ENCODE data around the gene NKD1. TPM values are rescaled to one million over a fixed set of nuclear protein-coding genes. Genes with fewer than 3 reads are reported as not detected.
A peak's percentile ranks its signal among the peaks of the same experiment; 100 is the strongest.

The NKD1 gene
- total and polyA plus RNA-seq, 5 donors: 0.68 to 3.2 (median 1.6) TPM

DNA sequence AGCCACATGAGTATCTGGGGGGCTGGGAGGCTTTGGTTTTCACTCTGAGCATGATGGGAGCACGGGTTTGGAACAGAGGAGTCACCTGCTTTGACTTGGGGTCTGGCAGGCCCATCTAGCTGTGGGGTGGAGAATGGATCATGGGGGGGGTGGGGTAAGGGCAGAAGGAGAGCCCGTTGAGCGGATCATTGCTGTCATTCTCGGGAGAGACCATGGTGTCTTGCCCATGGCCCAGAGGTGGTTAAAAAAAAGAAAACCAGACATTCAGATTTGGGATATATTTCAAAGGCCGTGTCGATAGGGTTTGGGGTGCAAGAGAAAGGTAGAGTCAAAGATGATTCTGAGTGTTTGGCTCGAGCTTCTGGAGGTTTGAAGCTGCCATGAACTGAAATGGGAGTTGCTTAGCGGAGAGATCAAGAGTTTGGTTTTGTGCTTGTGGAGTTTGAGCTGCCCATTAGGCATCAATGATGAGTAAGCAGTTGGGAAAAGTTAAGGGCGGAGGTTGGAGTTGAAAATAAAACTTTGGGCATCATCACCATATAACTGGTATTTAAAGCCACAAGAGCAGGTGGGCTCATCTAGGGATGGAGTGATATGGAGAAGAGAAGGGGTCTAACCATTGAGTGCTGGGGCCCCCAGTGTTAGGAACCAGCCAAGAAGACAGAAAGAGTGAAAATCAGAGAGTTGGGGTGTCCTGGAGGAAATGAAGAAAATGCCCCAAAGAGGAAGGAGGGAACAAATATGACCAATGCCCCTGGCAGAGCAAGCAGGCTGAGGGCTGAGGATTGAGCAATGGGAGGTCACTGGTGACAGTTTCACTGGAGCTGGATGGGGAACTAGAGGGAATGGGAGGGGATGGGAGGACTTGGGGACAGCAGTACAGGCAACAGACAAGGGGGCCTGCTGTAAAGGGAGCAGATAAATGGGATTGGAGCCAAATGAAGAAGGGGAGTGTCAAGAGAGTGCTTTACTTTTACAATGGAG lies 147.1 kb downstream of the NKD1 start:
- WGBS: 95% methylated on average over 9 of the region's 9 CpGs
- peak; percentile 16 to 29 for ATAC-seq
- DNase-seq: peak in 2 of 3 donors; percentile 71 to 77
- intact Hi-C loops (cut with DNase I): no loop called here
- H3K9me3 ChIP-seq (ENCODE audit: control insufficient read depth, low read length): no peaks in the 10 kb centered on the region
- no peak overlapping the region for H3K4me3 ChIP-seq (ENCODE audit: low read length)
- no peak overlapping the region for H3K27ac ChIP-seq (ENCODE audit: low read length)
- H3K4me1 ChIP-seq (ENCODE audit: control insufficient read depth, insufficient read depth, low read length): peaks cover 12% of the 10 kb centered on the region
- no peaks in the 10 kb centered on the region for H3K27me3 ChIP-seq (ENCODE audit: control insufficient read depth, insufficient read depth)

- peaks cover 12% of the 10 kb centered on the region for H3K4me1 ChIP-seq (ENCODE audit: control insufficient read depth, insufficient read depth, low read length)
- WGBS: 54% methylated on average over 5 of the region's 5 CpGs
- DNase-seq (no peak), ATAC-seq (no peak)
- H3K9me3 ChIP-seq (ENCODE audit: control insufficient read depth, low read length): no peaks in the 10 kb centered on the region
- H3K4me3 ChIP-seq (ENCODE audit: low read length): no peak overlapping the region
- intact Hi-C loops (cut with DNase I): no loop called here
- no peaks in the 10 kb centered on the region for H3K27me3 ChIP-seq (ENCODE audit: control insufficient read depth, insufficient read depth)
- peak overlapping the region; percentile 2 for H3K27ac ChIP-seq (ENCODE audit: low read length)
Observed at GRCh38 chr16:50696126-50696525, 147.9 kb downstream of the NKD1 start.

DNA sequence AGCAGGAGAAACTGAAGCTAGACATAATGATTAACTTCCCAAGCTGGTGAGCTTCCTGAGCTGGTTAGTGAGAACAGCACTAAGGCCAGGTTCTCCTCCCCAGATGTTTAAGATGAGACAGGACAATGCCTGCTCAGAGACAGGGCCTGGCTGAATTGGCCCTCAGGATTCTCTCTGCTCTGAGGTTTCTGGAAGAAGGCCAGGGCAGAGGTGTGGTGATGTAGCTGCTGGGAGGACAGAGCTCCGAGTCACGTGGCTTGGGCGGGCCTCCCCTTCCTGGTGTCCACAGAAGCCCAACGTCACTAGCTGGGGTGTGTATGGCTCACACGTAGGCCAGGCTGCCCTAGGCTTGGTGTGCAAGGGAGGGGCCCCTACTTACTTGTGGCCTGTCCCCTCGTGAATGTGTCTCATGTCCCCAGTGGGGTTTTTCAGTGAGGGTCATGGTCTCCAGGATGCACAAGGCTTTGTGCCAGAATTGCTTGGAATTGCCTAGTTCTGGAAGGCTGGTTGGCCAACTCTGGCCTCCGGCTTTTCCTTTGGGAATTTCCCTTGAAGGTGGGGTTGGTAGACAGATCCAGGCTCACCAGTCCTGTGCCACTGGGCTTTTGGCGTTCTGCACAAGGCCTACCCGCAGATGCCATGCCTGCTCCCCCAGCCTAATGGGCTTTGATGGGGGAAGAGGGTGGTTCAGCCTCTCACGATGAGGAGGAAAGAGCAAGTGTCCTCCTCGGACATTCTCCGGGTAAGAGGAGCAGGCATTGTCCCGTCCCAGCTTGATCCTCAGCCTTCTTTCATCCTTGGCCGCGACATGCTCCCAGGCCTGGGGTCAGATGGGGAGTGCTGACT lies 148.6 kb downstream of the NKD1 start:
- WGBS: 55% methylated on average over 15 of the region's 15 CpGs
- DNase-seq: peak; percentile 84 to 92 (median 89)
- intact Hi-C loops (cut with DNase I): no loop called here
- Histone ChIP-seq H3K27me3 (ENCODE audit: control insufficient read depth, insufficient read depth) (no peaks in the 10 kb centered on the region), H3K27ac (ENCODE audit: low read length) (peak overlapping the region; percentile 28), H3K4me3 (ENCODE audit: low read length) (no peak overlapping the region), H3K9me3 (ENCODE audit: control insufficient read depth, low read length) (no peaks in the 10 kb centered on the region), H3K4me1 (ENCODE audit: control insufficient read depth, insufficient read depth, low read length) (peaks cover 12% of the 10 kb centered on the region)
- ATAC-seq: peak; percentile 70 to 87

- peak overlapping the region; percentile 28 for H3K27ac ChIP-seq (ENCODE audit: low read length)
- peaks cover 12% of the 10 kb centered on the region for H3K4me1 ChIP-seq (ENCODE audit: control insufficient read depth, insufficient read depth, low read length)
- no peak for ATAC-seq
- intact Hi-C loops (cut with DNase I): no loop called here
- no peak for DNase-seq
- H3K4me3 ChIP-seq (ENCODE audit: low read length): no peak overlapping the region
- H3K9me3 ChIP-seq (ENCODE audit: control insufficient read depth, low read length): no peaks in the 10 kb centered on the region
- H3K27me3 ChIP-seq (ENCODE audit: control insufficient read depth, insufficient read depth): no peaks in the 10 kb centered on the region
- 95% methylated on average over 5 of the region's 5 CpGs for WGBS
Observed at GRCh38 chr16:50697421-50697715, 149.2 kb downstream of the NKD1 start.

DNA sequence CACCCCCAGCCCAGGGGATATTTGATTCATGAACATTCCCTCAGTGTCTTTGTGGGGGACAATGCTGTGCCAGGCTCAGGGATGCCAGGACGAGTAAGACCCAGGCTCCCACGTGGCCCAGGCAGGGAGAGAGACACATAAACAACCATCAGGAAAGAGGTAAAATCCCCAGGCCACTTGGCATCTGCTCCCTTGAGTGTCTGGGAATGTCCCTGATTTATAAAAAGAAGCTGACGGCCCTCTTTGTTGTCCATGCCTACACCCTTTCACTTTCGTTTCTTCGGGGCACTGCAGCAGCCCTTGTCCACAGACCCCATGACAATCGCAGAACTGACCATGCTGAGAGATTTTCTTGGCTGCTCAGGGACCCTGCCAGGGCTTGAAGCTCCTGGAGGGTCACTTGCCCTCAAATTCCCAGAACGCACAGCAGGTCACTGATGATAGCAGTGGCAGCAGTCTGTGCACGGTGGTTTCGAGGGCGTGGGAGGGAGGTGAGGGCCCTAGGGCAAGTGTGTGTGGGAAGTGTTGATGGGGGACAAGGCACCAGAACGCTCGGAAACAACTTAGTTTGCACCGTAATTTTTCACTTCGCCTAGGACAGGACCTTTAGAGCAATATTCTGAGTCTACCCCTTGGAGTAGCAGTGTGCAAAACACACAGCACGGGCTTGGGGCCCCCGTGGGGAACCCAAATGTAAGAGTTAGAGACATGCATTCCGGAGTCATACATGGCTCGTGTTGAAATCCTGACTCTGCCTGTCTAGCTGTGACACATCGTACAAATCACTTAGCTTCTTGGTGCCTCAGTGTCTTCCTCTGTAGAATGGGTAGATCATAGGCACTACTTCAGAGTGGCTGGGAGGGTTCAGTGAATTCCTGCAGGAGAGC lies 149.9 kb downstream of the NKD1 start:
- intact Hi-C loops (cut with DNase I): no loop called here
- peak overlapping the region; percentile 28 for H3K27ac ChIP-seq (ENCODE audit: low read length)
- WGBS: 27% methylated on average over 19 of the region's 19 CpGs
- DNase-seq (no peak), ATAC-seq (peak; percentile 62 to 66)
- H3K27me3 ChIP-seq (ENCODE audit: control insufficient read depth, insufficient read depth): no peaks in the 10 kb centered on the region
- peaks cover 12% of the 10 kb centered on the region for H3K4me1 ChIP-seq (ENCODE audit: control insufficient read depth, insufficient read depth, low read length)
- H3K9me3 ChIP-seq (ENCODE audit: control insufficient read depth, low read length): no peaks in the 10 kb centered on the region
- H3K4me3 ChIP-seq (ENCODE audit: low read length): peak overlapping the region; percentile 39

Other genes starting within 250 kb of the NKD1 start
- gene BRD7, start 179.4 kb upstream of the NKD1 start, total RNA-seq: 10 to 100 TPM; 43.6 to 48.0 (median 45.0) TPM
- gene BRD7, start 179.4 kb upstream of the NKD1 start, polyA plus RNA-seq: 33.8 TPM
- 1 to 10 TPM; 1.3 to 1.7 (median 1.3) TPM for gene SNX20, start 132.9 kb downstream of the NKD1 start, total RNA-seq
- gene SNX20, start 132.9 kb downstream of the NKD1 start, polyA plus RNA-seq: 0.34 TPM
- 1 to 10 TPM in 2 of 4 donors, under 1 TPM in 2; 0.74 to 1.5 (median 1.1) TPM for gene NOD2, start 145.2 kb downstream of the NKD1 start, total RNA-seq
- gene NOD2, start 145.2 kb downstream of the NKD1 start, polyA plus RNA-seq: 0.52 TPM
- gene CYLD, start 193.7 kb downstream of the NKD1 start, total RNA-seq: 10 to 100 TPM; 31.7 to 35.7 (median 33.9) TPM
- gene CYLD, start 193.7 kb downstream of the NKD1 start, polyA plus RNA-seq: 10.0 TPM

All from right cardiac atrium (tissue), 5 donors.